ENCODE results near the gene VPS8. TPM values are rescaled to one million over a fixed set of nuclear protein-coding genes. Genes with fewer than 3 reads are reported as not detected.

Gene VPS8
- total RNA-seq, 2 experiments from 2014 or later, result 30.2 to 33.3 TPM

DNA sequence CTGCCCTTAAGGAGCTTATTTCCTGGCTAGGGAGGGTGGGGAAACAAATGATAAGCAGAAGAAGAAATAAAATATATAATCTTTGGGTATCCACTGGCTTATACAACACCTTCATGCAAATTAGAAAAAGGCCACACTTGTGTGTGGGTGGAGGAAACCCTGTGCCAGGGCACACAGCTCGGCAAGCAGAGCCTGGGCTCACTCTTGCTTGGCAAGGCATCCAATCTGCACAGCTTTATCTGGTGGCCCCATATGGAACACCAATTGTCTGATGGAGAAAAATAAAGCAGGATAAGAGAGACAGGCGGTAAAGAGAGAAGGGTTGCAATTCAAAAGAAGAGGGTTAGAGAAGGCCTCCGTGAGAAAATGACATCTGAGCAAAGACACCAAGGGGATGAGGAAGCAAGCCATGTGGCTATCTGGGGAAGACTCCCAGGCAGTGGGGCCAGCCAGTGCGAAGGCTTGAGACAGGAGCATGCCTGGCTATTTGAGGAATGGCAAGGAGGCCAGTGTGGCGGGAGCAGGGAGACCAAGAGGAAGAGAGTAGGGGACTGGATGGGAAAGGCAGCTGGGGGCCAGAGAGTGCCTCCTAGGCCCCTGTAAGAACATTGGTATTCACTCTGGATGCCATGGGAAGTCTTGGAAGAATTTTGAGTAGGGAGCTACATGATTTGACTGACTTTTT, 22.5 kb upstream of the VPS8 start:
- H3K27ac Mint-ChIP-seq, result no peak overlapping the region
- H3K27me3 Mint-ChIP-seq, result no peaks in the 10 kb centered on the region
- DNase-seq (no peak), ATAC-seq (no peak)
- TF ChIP-seq, protein P1, sequence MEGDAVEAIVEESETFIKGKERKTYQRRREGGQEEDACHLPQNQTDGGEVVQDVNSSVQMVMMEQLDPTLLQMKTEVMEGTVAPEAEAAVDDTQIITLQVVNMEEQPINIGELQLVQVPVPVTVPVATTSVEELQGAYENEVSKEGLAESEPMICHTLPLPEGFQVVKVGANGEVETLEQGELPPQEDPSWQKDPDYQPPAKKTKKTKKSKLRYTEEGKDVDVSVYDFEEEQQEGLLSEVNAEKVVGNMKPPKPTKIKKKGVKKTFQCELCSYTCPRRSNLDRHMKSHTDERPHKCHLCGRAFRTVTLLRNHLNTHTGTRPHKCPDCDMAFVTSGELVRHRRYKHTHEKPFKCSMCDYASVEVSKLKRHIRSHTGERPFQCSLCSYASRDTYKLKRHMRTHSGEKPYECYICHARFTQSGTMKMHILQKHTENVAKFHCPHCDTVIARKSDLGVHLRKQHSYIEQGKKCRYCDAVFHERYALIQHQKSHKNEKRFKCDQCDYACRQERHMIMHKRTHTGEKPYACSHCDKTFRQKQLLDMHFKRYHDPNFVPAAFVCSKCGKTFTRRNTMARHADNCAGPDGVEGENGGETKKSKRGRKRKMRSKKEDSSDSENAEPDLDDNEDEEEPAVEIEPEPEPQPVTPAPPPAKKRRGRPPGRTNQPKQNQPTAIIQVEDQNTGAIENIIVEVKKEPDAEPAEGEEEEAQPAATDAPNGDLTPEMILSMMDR (IDR thresholded peaks at IDR 0.05), result no peak
- intact Hi-C loops (cut with micrococcal nuclease), result no loop called here
- H3K36me3 Mint-ChIP-seq (ENCODE audit: low read depth), result no peaks in the 10 kb centered on the region
- ChIA-PET CTCF (interaction anchor here (0.7 to 1.2 kb wide), 3 partner anchors 10 to 14 kb away, joined by 3 to 4 read pairs (median 3); no protein-coding TSS in a partner anchor), POLR2A (interaction anchor here (0.7 to 0.8 kb wide), 2 partner anchors 23 to 228 kb away, joined by 3 read pairs; partner anchors contain the start of gene EPHB3)
- H3K4me1 Mint-ChIP-seq (ENCODE audit: low read depth), result peaks cover 21% of the 10 kb centered on the region
- no peak overlapping the region for H3K4me3 Mint-ChIP-seq
- no peaks in the 10 kb centered on the region for H3K9me3 Mint-ChIP-seq

- peaks cover 4% of the 10 kb centered on the region for H3K4me1 Mint-ChIP-seq (ENCODE audit: low read depth)
- H3K27me3 Mint-ChIP-seq, result no peaks in the 10 kb centered on the region
- intact Hi-C loops (cut with micrococcal nuclease), result no loop called here
- H3K4me3 Mint-ChIP-seq, result no peak overlapping the region
- TF ChIP-seq, protein P1 (IDR thresholded peaks at IDR 0.05), result no peak
- CTCF ChIA-PET, result interaction anchor here (1.4 kb wide), 1 partner anchor 20 kb away, joined by 5 read pairs; the partner anchor contains the start of gene VPS8
- no peak overlapping the region for H3K27ac Mint-ChIP-seq
- POLR2A ChIA-PET, result no interaction called here
- ATAC-seq (no peak), DNase-seq (no peak)
- no peaks in the 10 kb centered on the region for H3K36me3 Mint-ChIP-seq (ENCODE audit: low read depth)
- H3K9me3 Mint-ChIP-seq, result no peaks in the 10 kb centered on the region
Observed at GRCh38 chr3:184791171-184791570, 20.8 kb upstream of the VPS8 start.

GRCh38 chr3:184795522-184796190, 16.3 kb upstream of the VPS8 start:
- peaks cover 6% of the 10 kb centered on the region for H3K27me3 Mint-ChIP-seq
- POLR2A ChIA-PET, result interaction anchor here (0.7 kb wide), 1 partner anchor 118 kb away, joined by 3 read pairs; no protein-coding TSS in a partner anchor
- H3K27ac Mint-ChIP-seq, result no peak overlapping the region
- intact Hi-C loops (cut with micrococcal nuclease), result no loop called here
- H3K4me3 Mint-ChIP-seq, result no peak overlapping the region
- CTCF ChIA-PET, result no interaction called here
- H3K9me3 Mint-ChIP-seq, result no peaks in the 10 kb centered on the region
- DNase-seq, result no peak
- no peaks in the 10 kb centered on the region for H3K4me1 Mint-ChIP-seq (ENCODE audit: low read depth)
- ATAC-seq, result no peak
- H3K36me3 Mint-ChIP-seq (ENCODE audit: low read depth), result no peaks in the 10 kb centered on the region
- TF ChIP-seq, protein P1 (IDR thresholded peaks at IDR 0.05), result no peak

DNA sequence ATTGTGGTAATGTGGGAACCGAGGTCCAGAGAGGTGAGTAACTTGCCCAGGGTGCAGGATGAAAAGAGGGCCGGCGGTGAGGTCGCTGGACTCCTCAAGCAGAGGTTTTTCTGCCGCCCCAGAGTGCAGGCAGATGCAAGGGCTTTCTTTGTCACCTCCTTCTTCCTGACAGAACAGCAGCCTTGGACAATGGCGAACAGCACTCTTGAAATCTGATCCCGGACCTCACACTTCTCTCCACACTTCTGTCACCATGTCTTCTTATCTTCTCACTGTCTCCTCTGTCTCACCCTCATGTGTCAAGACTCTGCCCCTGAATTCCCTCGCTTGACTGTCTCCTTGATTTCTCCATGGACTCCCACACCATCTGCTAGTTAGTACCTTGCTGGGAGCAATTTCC, 15.4 kb upstream of the VPS8 start:
- ChIA-PET CTCF (no interaction called here), POLR2A (no interaction called here)
- intact Hi-C loops (cut with micrococcal nuclease), result no loop called here
- Mint-ChIP-seq H3K4me1 (ENCODE audit: low read depth) (no peaks in the 10 kb centered on the region), H3K4me3 (no peak overlapping the region), H3K27me3 (peaks cover 13% of the 10 kb centered on the region), H3K36me3 (ENCODE audit: low read depth) (no peaks in the 10 kb centered on the region), H3K9me3 (no peaks in the 10 kb centered on the region), H3K27ac (no peak overlapping the region)
- ATAC-seq, result no peak
- TF ChIP-seq, protein P1 (IDR thresholded peaks at IDR 0.05), result no peak
- no peak for DNase-seq

DNA sequence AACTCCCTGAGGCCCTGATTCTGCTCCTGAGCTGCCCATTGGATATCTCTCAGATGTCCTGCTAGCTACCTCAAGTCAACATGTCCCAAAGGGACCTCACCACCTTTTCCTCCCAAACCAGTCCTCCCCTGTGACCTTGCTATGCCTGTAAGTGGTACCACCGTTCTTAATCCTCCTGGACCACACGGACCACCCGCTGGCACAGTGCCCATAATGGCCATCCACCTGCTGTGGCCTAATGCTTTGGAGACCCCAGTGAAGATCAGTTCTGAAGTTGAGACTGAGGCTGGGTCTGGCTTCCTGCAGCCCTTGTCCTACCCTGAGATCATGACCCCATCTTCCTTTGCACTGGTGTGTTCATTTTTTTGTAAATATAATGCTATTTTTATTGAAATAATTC, 15.0 kb upstream of the VPS8 start:
- no peaks in the 10 kb centered on the region for H3K4me1 Mint-ChIP-seq (ENCODE audit: low read depth)
- intact Hi-C loops (cut with micrococcal nuclease), result no loop called here
- no peaks in the 10 kb centered on the region for H3K9me3 Mint-ChIP-seq
- H3K36me3 Mint-ChIP-seq (ENCODE audit: low read depth), result no peaks in the 10 kb centered on the region
- ChIA-PET POLR2A (no interaction called here), CTCF (interaction anchor here (1.8 kb wide), 1 partner anchor 11 kb away, joined by 6 read pairs; no protein-coding TSS in a partner anchor)
- no peak overlapping the region for H3K27ac Mint-ChIP-seq
- DNase-seq (no peak), ATAC-seq (no peak)
- TF ChIP-seq, protein P1 (IDR thresholded peaks at IDR 0.05), result no peak
- H3K4me3 Mint-ChIP-seq, result no peak overlapping the region
- H3K27me3 Mint-ChIP-seq, result peaks cover 14% of the 10 kb centered on the region

Measured in activated CD8-positive, alpha-beta T cell treated with anti-CD3 and anti-CD28 coated beads for 36 hours (primary cell).